WERI-Rb-1 (cell line): ENCODE measurements around the gene PPFIBP2.

ENCODE experiments used
- DNase-seq: peaks from one replicate; pipeline ENCODE4 v3.0.0-alpha.2; 2020
- H3K27ac ChIP-seq: fragments of 250-450 bp; sonication (Bioruptor Pico); 2 replicates; pipeline ENCODE4 v1.5.1; 2020; ENCODE audit warnings: mild to moderate bottlenecking, moderate library complexity
- H3K27me3 ChIP-seq: fragments of 250-450 bp; sonication (Bioruptor Pico); 2 replicates; pipeline ENCODE4 v1.5.1; 2021; ENCODE audit warnings: mild to moderate bottlenecking, low read depth, moderate library complexity; ENCODE audit not compliant: insufficient read depth, severe bottlenecking
- H3K36me3 ChIP-seq: fragments of 250-450 bp; sonication (Bioruptor Pico); 2 replicates; pipeline ENCODE4 v1.5.1; 2020; ENCODE audit warnings: mild to moderate bottlenecking, moderate library complexity
- H3K4me3 ChIP-seq: 2 replicates; pipeline ENCODE4 v1.5.1; 2011; ENCODE audit warnings: low read depth, mild to moderate bottlenecking, control low read depth, low read length
- H3K9me3 ChIP-seq: fragments of 250-450 bp; sonication (Bioruptor Pico); 2 replicates; pipeline ENCODE4 v1.5.1; 2021; ENCODE audit warnings: mild to moderate bottlenecking, moderate library complexity; ENCODE audit not compliant: severe bottlenecking
- CTCF ChIP-seq: IDR thresholded peaks from 2 replicates; pipeline ENCODE4 v1.5.1; 2011; ENCODE audit warnings: low read depth, mild to moderate bottlenecking, control low read depth, inconsistent platforms, low read length

Gene PPFIBP2

GRCh38 chr11:7591987-7592386, 78.2 kb downstream of the PPFIBP2 start:
- DNase-seq, result no peak
- no peaks in the 10 kb centered on the region for H3K36me3 ChIP-seq
- no peaks in the 10 kb centered on the region for H3K27me3 ChIP-seq
- H3K27ac ChIP-seq, result no peak overlapping the region
- TF ChIP-seq CTCF, result no peak
- no peak overlapping the region for H3K4me3 ChIP-seq
- no peaks in the 10 kb centered on the region for H3K9me3 ChIP-seq

GRCh38 chr11:7592711-7593110, 78.9 kb downstream of the PPFIBP2 start:
- Histone ChIP-seq H3K9me3 (no peaks in the 10 kb centered on the region), H3K36me3 (no peaks in the 10 kb centered on the region), H3K27me3 (no peaks in the 10 kb centered on the region), H3K4me3 (no peak overlapping the region), H3K27ac (no peak overlapping the region)
- DNase-seq, result no peak
- TF ChIP-seq CTCF, result no peak

- no peaks in the 10 kb centered on the region for H3K27me3 ChIP-seq
- no peak for TF ChIP-seq CTCF
- no peaks in the 10 kb centered on the region for H3K36me3 ChIP-seq
- no peaks in the 10 kb centered on the region for H3K9me3 ChIP-seq
- no peak overlapping the region for H3K27ac ChIP-seq
- no peak overlapping the region for H3K4me3 ChIP-seq
- DNase-seq, result peak; percentile 69
Observed at GRCh38 chr11:7593481-7593880, 79.7 kb downstream of the PPFIBP2 start.

DNA sequence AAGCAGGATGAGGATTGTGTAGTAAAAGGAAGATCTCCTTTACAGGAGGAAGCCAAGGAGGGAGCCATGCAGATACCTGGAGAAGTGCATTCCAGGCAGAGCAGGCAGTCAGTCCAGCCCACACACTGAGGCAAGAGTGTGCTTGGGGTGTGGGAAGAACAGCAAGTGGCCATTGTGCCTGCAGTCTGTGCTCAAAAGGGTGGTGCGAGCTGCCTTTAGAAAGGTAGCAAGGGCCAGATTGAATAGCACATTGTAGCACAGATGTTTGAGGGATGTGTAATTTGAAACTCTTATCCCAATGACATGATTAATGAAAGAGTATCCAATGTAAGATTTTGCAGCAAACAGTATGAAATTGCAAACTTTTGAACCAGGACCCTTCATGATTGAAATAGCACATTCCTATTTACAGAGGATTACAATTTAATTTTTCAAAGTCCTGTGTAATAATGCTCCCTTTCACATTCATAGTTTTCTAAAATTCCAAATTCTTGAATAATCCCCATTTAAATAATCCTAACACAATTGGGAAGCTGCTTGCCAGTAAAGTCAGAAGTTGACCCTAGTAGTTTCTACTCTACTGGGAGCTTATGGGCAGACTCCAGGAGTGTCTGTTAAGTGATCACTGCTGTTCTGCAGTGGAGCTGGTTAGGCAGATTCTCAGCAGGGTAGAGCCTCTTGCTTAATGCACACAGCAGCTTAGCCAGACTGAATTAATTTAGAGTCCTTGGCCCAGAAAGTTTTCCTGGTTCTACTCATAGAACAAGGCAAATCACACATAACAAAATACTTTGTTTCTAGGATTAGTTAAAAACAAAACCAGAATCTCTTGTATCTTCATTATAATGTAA, 81.4 kb downstream of the PPFIBP2 start:
- no peak overlapping the region for H3K27ac ChIP-seq
- DNase-seq, result peak; percentile 54

GRCh38 chr11:7595951-7596350, 82.2 kb downstream of the PPFIBP2 start:
- H3K36me3 ChIP-seq, result no peaks in the 10 kb centered on the region
- no peaks in the 10 kb centered on the region for H3K9me3 ChIP-seq
- TF ChIP-seq CTCF, result no peak

More for the DNA sequence above, 81.4 kb downstream of the PPFIBP2 start:
- Histone ChIP-seq H3K9me3 (no peaks in the 10 kb centered on the region), H3K27me3 (no peaks in the 10 kb centered on the region), H3K4me3 (no peak overlapping the region), H3K36me3 (no peaks in the 10 kb centered on the region)
- no peak for TF ChIP-seq CTCF

More at GRCh38 chr11:7595951-7596350, 82.2 kb downstream of the PPFIBP2 start:
- DNase-seq, result no peak
- Histone ChIP-seq H3K4me3 (no peak overlapping the region), H3K27ac (no peak overlapping the region), H3K27me3 (no peaks in the 10 kb centered on the region)
